K562 (cell line): Measurements from ENCODE around the gene MRPL40. TPM values are rescaled to one million over a fixed set of nuclear protein-coding genes. Genes with fewer than 3 reads are reported as not detected.

ENCODE experiments used
- ATF1 ChIP-seq, 2 experiments: fragments of 450-650 bp in 1 of 2; IDR thresholded peaks; 2 replicates each; pipeline ENCODE4 v1.6.1; 2016; ENCODE audit warnings: missing compliant biosample characterization in 1 of 2, missing genetic modification characterization in 1 of 2
- BRD4 ChIP-seq: fragments of 200-600 bp; sonication (generic); IDR thresholded peaks from 2 replicates; pipeline ENCODE4 v1.6.1; 2017; ENCODE audit warnings: inconsistent platforms
- CEBPG ChIP-seq, 3 experiments: fragments of 200-800 bp in 1 of 3; sonication (Bioruptor generic) in 1 of 3; sonication (generic) in 1 of 3; formaldehyde crosslinking in 1 of 3; IDR thresholded peaks in 2 of 3; conservative IDR thresholded peaks in 1 of 3; 2 replicates each; pipeline versions ENCODE4 v1.6.1 to v1.8.0; 2016 to 2022; ENCODE audit warnings: missing compliant biosample characterization in 2 of 3, missing genetic modification characterization in 2 of 3, mild to moderate bottlenecking in 1 of 3, missing genetic modification reagents in 1 of 3
- CHD2 ChIP-seq: IDR thresholded peaks from 2 replicates; pipeline ENCODE4 v1.6.1; 2011; ENCODE audit warnings: low read depth, low read length
- ERF ChIP-seq: fragments of 450-650 bp; formaldehyde crosslinking; IDR thresholded peaks from 2 replicates; pipeline ENCODE4 v1.4.0; 2020; ENCODE audit warnings: mild to moderate bottlenecking, mixed read lengths
- HCFC1 ChIP-seq: IDR thresholded peaks from 2 replicates; pipeline ENCODE4 v1.6.1; 2012; ENCODE audit warnings: low read depth, low read length, improper control_type of control experiment
- JUND ChIP-seq, 2 experiments: IDR thresholded peaks; 2 replicates in 1 of 2; 3 replicates in 1 of 2; pipeline ENCODE4 v1.6.1; 2011; ENCODE audit warnings: borderline replicate concordance in 2 of 2, low read depth in 2 of 2, low read length in 2 of 2, improper control_type of control experiment in 1 of 2, missing biosample characterization in 1 of 2, missing genetic modification characterization in 1 of 2, missing genetic modification reagents in 1 of 2
- KLF6 ChIP-seq: fragments of 250-450 bp; sonication (Bioruptor Pico); IDR thresholded peaks from 2 replicates; pipeline ENCODE4 v1.4.0; 2020; ENCODE audit warnings: mild to moderate bottlenecking, moderate library complexity, borderline replicate concordance
- MAFK ChIP-seq: IDR thresholded peaks from 2 replicates; pipeline ENCODE4 v1.6.1; 2011; ENCODE audit warnings: low read length, improper control_type of control experiment
- MAZ ChIP-seq, 2 experiments: fragments of 450-650 bp in 1 of 2; sonication (generic) in 1 of 2; formaldehyde crosslinking; IDR thresholded peaks in 1 of 2; conservative IDR thresholded peaks in 1 of 2; 2 replicates each; pipeline versions ENCODE4 v1.4.0 to v1.5.0; 2020; ENCODE audit warnings: mild to moderate bottlenecking in 1 of 2, missing genetic modification reagents in 1 of 2
- MEF2D ChIP-seq: conservative IDR thresholded peaks from 2 replicates; pipeline ENCODE4 v1.6.1; 2016; ENCODE audit warnings: low read depth, missing genetic modification characterization, missing compliant biosample characterization
- MTA3 ChIP-seq: fragments of 450-650 bp; formaldehyde crosslinking; IDR thresholded peaks from 2 replicates; pipeline ENCODE4 v1.6.1; 2017; ENCODE audit warnings: mild to moderate bottlenecking, borderline replicate concordance
- NEUROD1 ChIP-seq: fragments of 150-350 bp; IDR thresholded peaks from 2 replicates; pipeline ENCODE4 v1.6.1; 2014; ENCODE audit warnings: borderline replicate concordance, low read length, low read depth; ENCODE audit not compliant: partially characterized antibody
- NFE2 ChIP-seq: IDR thresholded peaks from 2 replicates; pipeline ENCODE4 v1.6.1; 2014; ENCODE audit warnings: antibody characterized with exemption, low read depth
- NFIX ChIP-seq: fragments of 250-450 bp; sonication (Bioruptor Pico); IDR thresholded peaks from 2 replicates; pipeline ENCODE4 v1.4.0; 2020; ENCODE audit warnings: low read depth, mild to moderate bottlenecking, moderate library complexity
- NR2F6 ChIP-seq: fragments of 450-650 bp; formaldehyde crosslinking; IDR thresholded peaks from 2 replicates; pipeline ENCODE4 v1.4.0; 2020; ENCODE audit warnings: mild to moderate bottlenecking
- RBBP5 ChIP-seq: fragments of 200-600 bp; sonication (generic); IDR thresholded peaks from 2 replicates; pipeline ENCODE4 v1.6.1; 2012; ENCODE audit warnings: borderline replicate concordance, mild to moderate bottlenecking, low read length, control low read depth, inconsistent platforms; ENCODE audit not compliant: insufficient read depth, poor library complexity, severe bottlenecking
- SAFB2 ChIP-seq: fragments of 200-400 bp; formaldehyde crosslinking; IDR thresholded peaks from 2 replicates; pipeline ENCODE4 v1.6.1; 2018; ENCODE audit warnings: borderline replicate concordance, low read length, low read depth, moderate library complexity; ENCODE audit not compliant: severe bottlenecking
- SAP30 ChIP-seq: fragments of 200-600 bp; sonication (generic); IDR thresholded peaks from 2 replicates; pipeline ENCODE4 v1.6.1; 2012; ENCODE audit warnings: borderline replicate concordance, low read depth, mild to moderate bottlenecking, moderate library complexity, low read length, control low read depth, inconsistent platforms; ENCODE audit not compliant: insufficient read depth, poor library complexity, severe bottlenecking
- TCF3 ChIP-seq: sonication (generic); formaldehyde crosslinking; IDR thresholded peaks from 2 replicates; pipeline ENCODE4 v1.4.0; 2020; ENCODE audit warnings: mild to moderate bottlenecking, missing genetic modification reagents
- ZNF174 ChIP-seq: fragments of 250-450 bp; sonication (Bioruptor Pico); IDR thresholded peaks from 2 replicates; pipeline ENCODE4 v1.4.0; 2020; ENCODE audit warnings: mild to moderate bottlenecking
- ZNF76 ChIP-seq: fragments of 250-450 bp; sonication (Bioruptor Pico); IDR thresholded peaks from 2 replicates; pipeline ENCODE4 v1.4.0; 2020; ENCODE audit warnings: mild to moderate bottlenecking, moderate library complexity, borderline replicate concordance
- polyA plus RNA-seq, 8 experiments: library from polyadenylated mRNA; depleted of rRNA in 4 of 8; stranded (reverse) in 5 of 8; unstranded in 3 of 8; fragments of >200 nt; fragmentation: Nextera tagmentation in 2 of 8; fragmentation: Illumina TruSeq in 1 of 8; extraction: Ambion mirVana in 2 of 8; extraction: Trizol in 1 of 8; gene quantifications; 2 replicates each; pipeline versions ENCODE4 v1.2.1 to v1.2.3, GENCODE V29; 2011 to 2014; ENCODE audit warnings: inconsistent platforms in 1 of 8, missing spikeins in 1 of 8
- total RNA-seq, 7 experiments: library from RNA; depleted of rRNA in 6 of 7; stranded (reverse); fragments of >200 nt in 6 of 7; fragmentation: Illumina TruSeq in 2 of 7; extraction: Trizol in 2 of 7; gene quantifications; 2 replicates each; pipeline versions ENCODE4 v1.2.1 to v1.2.3, GENCODE V29; 2011 to 2021; ENCODE audit warnings: low replicate concordance in 1 of 7
- TF ChIP-seq, protein P1 (sequence below): sonication (generic); formaldehyde crosslinking; IDR thresholded peaks from 2 replicates; pipeline ENCODE4 v1.8.0; 2023; ENCODE audit warnings: mild to moderate bottlenecking, missing genetic modification reagents
- TF ChIP-seq, protein P2 (sequence below), 2 experiments: fragments of 250-450 bp in 1 of 2; fragments of 450-650 bp in 1 of 2; sonication (Bioruptor Pico) in 1 of 2; IDR thresholded peaks; 2 replicates each; pipeline versions ENCODE4 v1.6.1 to v1.8.0; 2016 to 2021; ENCODE audit warnings: mild to moderate bottlenecking in 2 of 2, moderate library complexity in 2 of 2, missing compliant biosample characterization in 1 of 2, missing genetic modification characterization in 1 of 2

Gene MRPL40
- total and polyA plus RNA-seq, 9 of the 15 experiments (the other 6 are each of a cell fraction or from before 2014, with no cell fraction given), result 132 to 652 (median 208) TPM

DNA sequence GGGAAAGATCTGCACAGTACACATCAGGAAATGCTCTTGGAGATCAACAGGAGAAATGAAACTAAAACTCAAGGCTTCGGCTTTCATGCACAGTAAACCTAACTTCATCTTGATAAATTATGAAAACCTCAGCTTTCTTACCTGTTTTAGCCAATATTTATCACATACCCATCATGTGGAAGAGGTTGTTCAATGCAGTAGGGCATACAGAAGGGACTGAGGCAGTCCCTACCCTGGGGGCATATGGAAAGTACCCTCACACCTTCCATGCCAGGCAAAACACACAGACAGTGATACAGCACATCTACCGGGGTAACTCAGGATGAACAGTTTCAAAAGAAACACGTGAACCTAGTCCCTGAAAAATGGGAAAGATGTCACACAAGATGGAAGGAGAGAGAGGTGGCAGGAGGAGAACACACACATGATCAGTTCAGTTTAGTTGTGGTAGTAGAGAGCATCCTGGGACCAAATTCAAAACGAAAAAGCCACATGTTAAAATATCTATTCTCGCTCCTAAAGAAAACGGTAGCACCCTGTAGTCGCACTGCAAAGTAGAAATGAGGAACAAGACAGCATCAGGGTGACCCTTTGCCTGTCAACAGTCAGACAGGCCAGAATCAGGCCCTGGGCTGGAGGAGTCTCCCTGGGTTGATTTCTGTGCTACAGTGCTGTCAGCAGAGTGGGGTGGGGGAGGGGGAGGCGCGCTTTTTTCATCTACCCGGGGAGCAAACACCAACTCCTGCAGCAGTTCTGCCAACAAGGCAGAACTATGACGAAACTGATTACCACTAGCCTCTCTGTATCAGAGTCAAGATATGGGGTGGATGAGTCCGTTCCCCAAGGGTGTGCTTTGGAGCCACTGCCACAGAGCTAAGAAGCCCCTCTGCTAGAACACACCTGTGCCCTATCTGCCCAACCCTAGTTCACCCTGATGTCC is 2.1 kb upstream of the MRPL40 start (continued):
- TF ChIP-seq NEUROD1, result peak; percentile 84
- peak; percentile 31; the same call in 1 of the 2 replicates for TF ChIP-seq KLF6 (CRISPR knock-in tag)
- TF ChIP-seq, protein P1, sequence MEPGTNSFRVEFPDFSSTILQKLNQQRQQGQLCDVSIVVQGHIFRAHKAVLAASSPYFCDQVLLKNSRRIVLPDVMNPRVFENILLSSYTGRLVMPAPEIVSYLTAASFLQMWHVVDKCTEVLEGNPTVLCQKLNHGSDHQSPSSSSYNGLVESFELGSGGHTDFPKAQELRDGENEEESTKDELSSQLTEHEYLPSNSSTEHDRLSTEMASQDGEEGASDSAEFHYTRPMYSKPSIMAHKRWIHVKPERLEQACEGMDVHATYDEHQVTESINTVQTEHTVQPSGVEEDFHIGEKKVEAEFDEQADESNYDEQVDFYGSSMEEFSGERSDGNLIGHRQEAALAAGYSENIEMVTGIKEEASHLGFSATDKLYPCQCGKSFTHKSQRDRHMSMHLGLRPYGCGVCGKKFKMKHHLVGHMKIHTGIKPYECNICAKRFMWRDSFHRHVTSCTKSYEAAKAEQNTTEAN (CRISPR knock-in tag), result no peak
- peak; percentile 77 for TF ChIP-seq CHD2
- TF ChIP-seq JUND (IDR thresholded peaks at IDR 0.05; ENCODE audit: borderline replicate concordance, low read depth, low read length), result peak; percentile 80
- TF ChIP-seq JUND (tag; IDR thresholded peaks at IDR 0.05; ENCODE audit: borderline replicate concordance, low read depth, low read length), result no peak
- TF ChIP-seq SAFB2, result no peak
- TF ChIP-seq TCF3 (CRISPR knock-in tag), result no peak
- TF ChIP-seq MEF2D (tag), result peak; percentile 38; the same call in 1 of the 2 replicates
- TF ChIP-seq MAFK, result 0 out of 2 replicates have a peak, but pooled peaks have one; percentile 32
- TF ChIP-seq HCFC1, result peak; percentile 52; the same call in 1 of the 2 replicates
- no peak for TF ChIP-seq NR2F6 (CRISPR knock-in tag)
- TF ChIP-seq BRD4, result peak; percentile 58; the same call in 1 of the 2 replicates
- no peak for TF ChIP-seq NFE2
- TF ChIP-seq NFIX (CRISPR knock-in tag), result no peak
- TF ChIP-seq, protein P2, sequence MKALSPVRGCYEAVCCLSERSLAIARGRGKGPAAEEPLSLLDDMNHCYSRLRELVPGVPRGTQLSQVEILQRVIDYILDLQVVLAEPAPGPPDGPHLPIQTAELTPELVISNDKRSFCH (CRISPR knock-in tag; IDR thresholded peaks at IDR 0.05), result no peak
- TF ChIP-seq, protein P2 (tag; IDR thresholded peaks at IDR 0.05), result no peak
- peak; percentile 27 for TF ChIP-seq RBBP5
- TF ChIP-seq ATF1 (CRISPR knock-in tag; IDR thresholded peaks at IDR 0.05), result no peak
- peak; percentile 90 for TF ChIP-seq ATF1 (tag; IDR thresholded peaks at IDR 0.05)
- TF ChIP-seq ZNF174, result no peak
- 0 out of 2 replicates have a peak, but pooled peaks have one; percentile 10 for TF ChIP-seq ERF (CRISPR knock-in tag)
- no peak for TF ChIP-seq CEBPG (CRISPR knock-in tag; IDR thresholded peaks at IDR 0.05)
- peak in 1 of 2 experiments; percentile 60; a peak in 1 of 4 replicates for TF ChIP-seq CEBPG (tag; conservative IDR thresholded peaks at IDR 0.05 in 1 of 2, IDR thresholded peaks at IDR 0.05 in 1 of 2)
- TF ChIP-seq SAP30, result peak; percentile 76
- TF ChIP-seq ZNF76 (CRISPR knock-in tag), result no peak
- TF ChIP-seq MAZ (CRISPR knock-in tag; conservative IDR thresholded peaks at IDR 0.05 in 1 of 2, IDR thresholded peaks at IDR 0.05 in 1 of 2), result peak in 1 of 2 experiments; percentile 38; a peak in 2 of 4 replicates
- TF ChIP-seq MTA3, result no peak
